K562 (cell line): ENCODE results near the gene ZSWIM9. TPM values are rescaled to one million over a fixed set of nuclear protein-coding genes. Genes with fewer than 3 reads are reported as not detected.

ENCODE experiments used
- polyA plus RNA-seq, 8 experiments: library from polyadenylated mRNA; depleted of rRNA in 4 of 8; stranded (reverse) in 5 of 8; unstranded in 3 of 8; fragments of >200 nt; fragmentation: Nextera tagmentation in 2 of 8; fragmentation: Illumina TruSeq in 1 of 8; extraction: Ambion mirVana in 2 of 8; extraction: Trizol in 1 of 8; gene quantifications; 2 replicates each; pipeline versions ENCODE4 v1.2.1 to v1.2.3, GENCODE V29; 2011 to 2014; ENCODE audit warnings: inconsistent platforms in 1 of 8, missing spikeins in 1 of 8
- total RNA-seq, 7 experiments: library from RNA; depleted of rRNA in 6 of 7; stranded (reverse); fragments of >200 nt in 6 of 7; fragmentation: Illumina TruSeq in 2 of 7; extraction: Trizol in 2 of 7; gene quantifications; 2 replicates each; pipeline versions ENCODE4 v1.2.1 to v1.2.3, GENCODE V29; 2011 to 2021; ENCODE audit warnings: low replicate concordance in 1 of 7

ZSWIM9 gene
- total and polyA plus RNA-seq, 9 of the 15 experiments (the other 6 are each of a cell fraction or from before 2014, with no cell fraction given) = 0.04 to 1.4 (median 0.34) TPM; not detected in 1

Other genes with a start within 250 kb of the ZSWIM9 start
Only the 7 nearest of the 12 such genes appear.
- not detected in 2 replicates for gene ELSPBP1, start 176.0 kb upstream of the ZSWIM9 start, total RNA-seq (2014; rRNA removed)
- gene ELSPBP1, start 176.0 kb upstream of the ZSWIM9 start, total RNA-seq (2014; rRNA removed; fragmentation: Illumina TruSeq; extraction: Trizol) = not detected in 2 replicates
- not detected in 2 replicates for gene ELSPBP1, start 176.0 kb upstream of the ZSWIM9 start, total RNA-seq (2015; rRNA removed; fragmentation: Illumina TruSeq; extraction: Trizol)
- not detected in 2 replicates for gene ELSPBP1, start 176.0 kb upstream of the ZSWIM9 start, total RNA-seq (2021)
- gene ELSPBP1, start 176.0 kb upstream of the ZSWIM9 start, polyA plus RNA-seq (2011; rRNA removed) = not detected in 2 replicates
- not detected in 2 replicates for gene ELSPBP1, start 176.0 kb upstream of the ZSWIM9 start, polyA plus RNA-seq (2014; fragmentation: Illumina TruSeq; extraction: Trizol)
- not detected for gene ELSPBP1, start 176.0 kb upstream of the ZSWIM9 start, polyA plus RNA-seq (2014; fragmentation: Nextera tagmentation; extraction: Ambion mirVana)
- not detected in 2 replicates for gene ELSPBP1, start 176.0 kb upstream of the ZSWIM9 start, polyA plus RNA-seq (2014; rRNA removed)
- not detected in 2 replicates for gene CABP5, start 126.6 kb upstream of the ZSWIM9 start, total RNA-seq (2014; rRNA removed)
- gene CABP5, start 126.6 kb upstream of the ZSWIM9 start, total RNA-seq (2014; rRNA removed; fragmentation: Illumina TruSeq; extraction: Trizol) = not detected in 2 replicates
- gene CABP5, start 126.6 kb upstream of the ZSWIM9 start, total RNA-seq (2015; rRNA removed; fragmentation: Illumina TruSeq; extraction: Trizol) = not detected in 2 replicates
- not detected in 2 replicates for gene CABP5, start 126.6 kb upstream of the ZSWIM9 start, total RNA-seq (2021)
- not detected in 2 replicates for gene CABP5, start 126.6 kb upstream of the ZSWIM9 start, polyA plus RNA-seq (2011; rRNA removed)
- not detected in 2 replicates for gene CABP5, start 126.6 kb upstream of the ZSWIM9 start, polyA plus RNA-seq (2014; fragmentation: Illumina TruSeq; extraction: Trizol)
- gene CABP5, start 126.6 kb upstream of the ZSWIM9 start, polyA plus RNA-seq (2014; fragmentation: Nextera tagmentation; extraction: Ambion mirVana) = not detected
- not detected in 2 replicates for gene CABP5, start 126.6 kb upstream of the ZSWIM9 start, polyA plus RNA-seq (2014; rRNA removed)
- not detected in 2 replicates for gene PLA2G4C, start 59.9 kb upstream of the ZSWIM9 start, total RNA-seq (2014; rRNA removed)
- not detected in 2 replicates for gene PLA2G4C, start 59.9 kb upstream of the ZSWIM9 start, total RNA-seq (2014; rRNA removed; fragmentation: Illumina TruSeq; extraction: Trizol)
- not detected in 2 replicates for gene PLA2G4C, start 59.9 kb upstream of the ZSWIM9 start, total RNA-seq (2015; rRNA removed; fragmentation: Illumina TruSeq; extraction: Trizol)
- 0.35 and 0.38 TPM in 2 replicates for gene PLA2G4C, start 59.9 kb upstream of the ZSWIM9 start, total RNA-seq (2021)
- 0.07 and 0.35 TPM in 2 replicates for gene PLA2G4C, start 59.9 kb upstream of the ZSWIM9 start, polyA plus RNA-seq (2011; rRNA removed)
- gene PLA2G4C, start 59.9 kb upstream of the ZSWIM9 start, polyA plus RNA-seq (2014; fragmentation: Illumina TruSeq; extraction: Trizol) = 1.9 TPM in 1 of 2 replicates, not detected in the other
- not detected for gene PLA2G4C, start 59.9 kb upstream of the ZSWIM9 start, polyA plus RNA-seq (2014; fragmentation: Nextera tagmentation; extraction: Ambion mirVana)
- 0.27 TPM in 1 of 2 replicates, not detected in the other for gene PLA2G4C, start 59.9 kb upstream of the ZSWIM9 start, polyA plus RNA-seq (2014; rRNA removed)
- gene LIG1, start 336 bp upstream of the ZSWIM9 start, total RNA-seq (2014; rRNA removed) = 111 and 114 TPM in 2 replicates
- 50.7 and 65.3 TPM in 2 replicates for gene LIG1, start 336 bp upstream of the ZSWIM9 start, total RNA-seq (2014; rRNA removed; fragmentation: Illumina TruSeq; extraction: Trizol)
- 70.4 and 75.5 TPM in 2 replicates for gene LIG1, start 336 bp upstream of the ZSWIM9 start, total RNA-seq (2015; rRNA removed; fragmentation: Illumina TruSeq; extraction: Trizol)
- 83.0 and 87.6 TPM in 2 replicates for gene LIG1, start 336 bp upstream of the ZSWIM9 start, total RNA-seq (2021)
- 49.9 and 74.6 TPM in 2 replicates for gene LIG1, start 336 bp upstream of the ZSWIM9 start, polyA plus RNA-seq (2011; rRNA removed)
- 71.1 and 75.8 TPM in 2 replicates for gene LIG1, start 336 bp upstream of the ZSWIM9 start, polyA plus RNA-seq (2014; fragmentation: Illumina TruSeq; extraction: Trizol)
- gene LIG1, start 336 bp upstream of the ZSWIM9 start, polyA plus RNA-seq (2014; fragmentation: Nextera tagmentation; extraction: Ambion mirVana) = 10 to 100 TPM in 1 of 2 experiments, 1 to 10 TPM in 1; 9.6 to 11.0 TPM
- gene LIG1, start 336 bp upstream of the ZSWIM9 start, polyA plus RNA-seq (2014; rRNA removed) = 82.1 and 101 TPM in 2 replicates
- 9.9 and 11.5 TPM in 2 replicates for gene CARD8, start 85.2 kb downstream of the ZSWIM9 start, total RNA-seq (2014; rRNA removed)
- gene CARD8, start 85.2 kb downstream of the ZSWIM9 start, total RNA-seq (2014; rRNA removed; fragmentation: Illumina TruSeq; extraction: Trizol) = 25.2 and 26.4 TPM in 2 replicates
- 22.0 and 23.8 TPM in 2 replicates for gene CARD8, start 85.2 kb downstream of the ZSWIM9 start, total RNA-seq (2015; rRNA removed; fragmentation: Illumina TruSeq; extraction: Trizol)
- gene CARD8, start 85.2 kb downstream of the ZSWIM9 start, total RNA-seq (2021) = 16.0 and 18.6 TPM in 2 replicates
- 16.0 and 20.8 TPM in 2 replicates for gene CARD8, start 85.2 kb downstream of the ZSWIM9 start, polyA plus RNA-seq (2011; rRNA removed)
- 18.3 and 25.5 TPM in 2 replicates for gene CARD8, start 85.2 kb downstream of the ZSWIM9 start, polyA plus RNA-seq (2014; fragmentation: Illumina TruSeq; extraction: Trizol)
- 10 to 100 TPM; 17.4 to 18.3 TPM for gene CARD8, start 85.2 kb downstream of the ZSWIM9 start, polyA plus RNA-seq (2014; fragmentation: Nextera tagmentation; extraction: Ambion mirVana)
- 20.6 and 23.1 TPM in 2 replicates for gene CARD8, start 85.2 kb downstream of the ZSWIM9 start, polyA plus RNA-seq (2014; rRNA removed)
- not detected in 2 replicates for gene ZNF114, start 99.4 kb downstream of the ZSWIM9 start, total RNA-seq (2014; rRNA removed)
- gene ZNF114, start 99.4 kb downstream of the ZSWIM9 start, total RNA-seq (2014; rRNA removed; fragmentation: Illumina TruSeq; extraction: Trizol) = not detected in 2 replicates
- gene ZNF114, start 99.4 kb downstream of the ZSWIM9 start, total RNA-seq (2015; rRNA removed; fragmentation: Illumina TruSeq; extraction: Trizol) = not detected in 2 replicates
- not detected in 2 replicates for gene ZNF114, start 99.4 kb downstream of the ZSWIM9 start, total RNA-seq (2021)
- gene ZNF114, start 99.4 kb downstream of the ZSWIM9 start, polyA plus RNA-seq (2011; rRNA removed) = not detected in 2 replicates
- not detected in 2 replicates for gene ZNF114, start 99.4 kb downstream of the ZSWIM9 start, polyA plus RNA-seq (2014; fragmentation: Illumina TruSeq; extraction: Trizol)
- gene ZNF114, start 99.4 kb downstream of the ZSWIM9 start, polyA plus RNA-seq (2014; fragmentation: Nextera tagmentation; extraction: Ambion mirVana) = not detected
- not detected in 2 replicates for gene ZNF114, start 99.4 kb downstream of the ZSWIM9 start, polyA plus RNA-seq (2014; rRNA removed)
- 137 and 194 TPM in 2 replicates for gene EMP3, start 154.9 kb downstream of the ZSWIM9 start, total RNA-seq (2014; rRNA removed)
- gene EMP3, start 154.9 kb downstream of the ZSWIM9 start, total RNA-seq (2014; rRNA removed; fragmentation: Illumina TruSeq; extraction: Trizol) = 184 and 204 TPM in 2 replicates
- 386 and 393 TPM in 2 replicates for gene EMP3, start 154.9 kb downstream of the ZSWIM9 start, total RNA-seq (2015; rRNA removed; fragmentation: Illumina TruSeq; extraction: Trizol)
- gene EMP3, start 154.9 kb downstream of the ZSWIM9 start, total RNA-seq (2021) = 296 and 321 TPM in 2 replicates
- 355 and 448 TPM in 2 replicates for gene EMP3, start 154.9 kb downstream of the ZSWIM9 start, polyA plus RNA-seq (2011; rRNA removed)
- 308 and 333 TPM in 2 replicates for gene EMP3, start 154.9 kb downstream of the ZSWIM9 start, polyA plus RNA-seq (2014; fragmentation: Illumina TruSeq; extraction: Trizol)
- gene EMP3, start 154.9 kb downstream of the ZSWIM9 start, polyA plus RNA-seq (2014; fragmentation: Nextera tagmentation; extraction: Ambion mirVana) = 100 to 1,000 TPM; 123 to 227 TPM
- gene EMP3, start 154.9 kb downstream of the ZSWIM9 start, polyA plus RNA-seq (2014; rRNA removed) = 314 and 369 TPM in 2 replicates